ENCODE results near the gene NOS1. TPM values are rescaled to one million over a fixed set of nuclear protein-coding genes. Genes with fewer than 3 reads are reported as not detected.

The NOS1 gene
- total RNA-seq, 3 donors from 2014 or later: under 0.01 to 0.16 TPM; not detected in 1

- TF ChIP-seq POLR2AphosphoS5 (IDR thresholded peaks at IDR 0.05) (no peak), CTCF (IDR thresholded peaks at IDR 0.05) (no peak), POLR2A (IDR thresholded peaks at IDR 0.05) (no peak)
- Histone ChIP-seq H3K4me3 (no peak overlapping the region), H3K4me1 (no peaks in the 10 kb centered on the region), H3K27ac (no peak overlapping the region), H3K9me3 (no peaks in the 10 kb centered on the region), H3K27me3 (peaks cover 0 to 4% of the 10 kb centered on the region in 2 donors), H3K36me3 (no peaks in the 10 kb centered on the region)
- no peak for DNase-seq (ENCODE audit: low spot score in 2 of 2)
- intact Hi-C loops (cut with DNase I; ENCODE audit: low total_unique reads): no loop called here
These were observed 88.3 kb downstream of the NOS1 start for GRCh38 chr12:117273091-117273490.

GRCh38 chr12:117272690-117273089, 88.7 kb downstream of the NOS1 start:
- intact Hi-C loops (cut with DNase I; ENCODE audit: low total_unique reads): no loop called here
- no peak for TF ChIP-seq POLR2AphosphoS5 (IDR thresholded peaks at IDR 0.05)
- TF ChIP-seq POLR2A (IDR thresholded peaks at IDR 0.05): no peak
- TF ChIP-seq CTCF (IDR thresholded peaks at IDR 0.05): no peak
- no peaks in the 10 kb centered on the region for H3K4me1 ChIP-seq
- H3K27ac ChIP-seq: no peak overlapping the region
- DNase-seq (ENCODE audit: low spot score in 2 of 2): no peak
- H3K27me3 ChIP-seq: peaks cover 0 to under 1% of the 10 kb centered on the region in 2 donors
- H3K4me3 ChIP-seq: no peak overlapping the region
- H3K9me3 ChIP-seq: no peaks in the 10 kb centered on the region
- H3K36me3 ChIP-seq: no peaks in the 10 kb centered on the region

- H3K27me3 ChIP-seq: no peaks in the 10 kb centered on the region
- H3K9me3 ChIP-seq: peaks cover 0 to 4% of the 10 kb centered on the region in 2 donors
- H3K36me3 ChIP-seq: no peaks in the 10 kb centered on the region
- no peak for DNase-seq (ENCODE audit: low spot score in 2 of 2)
- no peak overlapping the region for H3K4me3 ChIP-seq
- intact Hi-C loops (cut with DNase I; ENCODE audit: low total_unique reads): no loop called here
- TF ChIP-seq POLR2AphosphoS5 (IDR thresholded peaks at IDR 0.05) (no peak), POLR2A (IDR thresholded peaks at IDR 0.05) (no peak), CTCF (IDR thresholded peaks at IDR 0.05) (no peak)
- H3K27ac ChIP-seq: no peak overlapping the region
- H3K4me1 ChIP-seq: no peaks in the 10 kb centered on the region
These were observed 98.7 kb downstream of the NOS1 start for GRCh38 chr12:117262749-117263148.

GRCh38 chr12:117261247-117261646, 100.2 kb downstream of the NOS1 start:
- Histone ChIP-seq H3K4me3 (no peak overlapping the region), H3K27me3 (no peaks in the 10 kb centered on the region), H3K27ac (no peak overlapping the region), H3K9me3 (peaks cover 0 to 4% of the 10 kb centered on the region in 2 donors), H3K4me1 (no peaks in the 10 kb centered on the region), H3K36me3 (no peaks in the 10 kb centered on the region)
- intact Hi-C loops (cut with DNase I; ENCODE audit: low total_unique reads): no loop called here
- DNase-seq (ENCODE audit: low spot score in 2 of 2): no peak
- no peak for TF ChIP-seq CTCF (IDR thresholded peaks at IDR 0.05)
- TF ChIP-seq POLR2A (IDR thresholded peaks at IDR 0.05): no peak
- no peak for TF ChIP-seq POLR2AphosphoS5 (IDR thresholded peaks at IDR 0.05)

- TF ChIP-seq POLR2A (IDR thresholded peaks at IDR 0.05): no peak
- no peak for TF ChIP-seq CTCF (IDR thresholded peaks at IDR 0.05)
- Histone ChIP-seq H3K36me3 (no peaks in the 10 kb centered on the region), H3K4me1 (no peaks in the 10 kb centered on the region), H3K27ac (no peak overlapping the region), H3K4me3 (no peak overlapping the region), H3K9me3 (no peaks in the 10 kb centered on the region), H3K27me3 (no peaks in the 10 kb centered on the region)
- no peak for DNase-seq (ENCODE audit: low spot score in 2 of 2)
- intact Hi-C loops (cut with DNase I; ENCODE audit: low total_unique reads): no loop called here
These were observed 106.0 kb downstream of the NOS1 start for GRCh38 chr12:117255386-117255785.

Data from breast epithelium (tissue), 4 donors.